NCI-H2227 (cell line): ENCODE results near the gene C1D.

Experiments used
- DNase-seq: peaks from one replicate; lab custom pipeline; 2025; ENCODE audit not compliant: unreplicated experiment; lab: John Stamatoyannopoulos, UW

Gene C1D

GRCh38 chr2:68059784-68060525, 2.8 kb downstream of the C1D start:
- no peak for DNase-seq

- DNase-seq: no peak
These were observed 5.0 kb downstream of the C1D start for GRCh38 chr2:68057658-68058396.

GRCh38 chr2:68052717-68053422, 9.9 kb downstream of the C1D start:
- no peak for DNase-seq

- no peak for DNase-seq
These were observed 12.5 kb downstream of the C1D start for GRCh38 chr2:68050353-68050752.

GRCh38 chr2:68046642-68047240, 16.1 kb downstream of the C1D start:
- no peak for DNase-seq

GRCh38 chr2:68046224-68046623, 16.6 kb downstream of the C1D start:
- no peak for DNase-seq

- peak; percentile 11 for DNase-seq
These were observed 17.5 kb downstream of the C1D start for GRCh38 chr2:68045342-68045741.

- no peak for DNase-seq
These were observed 18.7 kb downstream of the C1D start for GRCh38 chr2:68044099-68044498.

- no peak for DNase-seq
These were observed 19.1 kb downstream of the C1D start for GRCh38 chr2:68043695-68044094.

GRCh38 chr2:68043032-68043431, 19.8 kb downstream of the C1D start:
- no peak for DNase-seq

GRCh38 chr2:68041704-68042245, 21.0 kb downstream of the C1D start:
- no peak for DNase-seq

- no peak for DNase-seq
These were observed 22.7 kb downstream of the C1D start for GRCh38 chr2:68040078-68040477.

GRCh38 chr2:68039317-68039716, 23.5 kb downstream of the C1D start:
- DNase-seq: no peak

- DNase-seq: no peak
These were observed 30.1 kb downstream of the C1D start for GRCh38 chr2:68032702-68033101.

GRCh38 chr2:68031542-68032160, 31.2 kb downstream of the C1D start:
- peak; percentile 80 for DNase-seq

GRCh38 chr2:68031043-68031442, 31.8 kb downstream of the C1D start:
- no peak for DNase-seq

GRCh38 chr2:68030529-68030928, 32.3 kb downstream of the C1D start:
- no peak for DNase-seq

- DNase-seq: no peak
These were observed 34.8 kb downstream of the C1D start for GRCh38 chr2:68027959-68028358.

- no peak for DNase-seq
These were observed 38.4 kb downstream of the C1D start for GRCh38 chr2:68024450-68024849.

- DNase-seq: no peak
These were observed 38.9 kb downstream of the C1D start for GRCh38 chr2:68023904-68024303.

GRCh38 chr2:68018727-68019126, 44.1 kb downstream of the C1D start:
- no peak for DNase-seq
